ENCODE data around the gene ETHE1. TPM values are rescaled to one million over a fixed set of nuclear protein-coding genes. Genes with fewer than 3 reads are reported as not detected.

The ETHE1 gene
- polyA plus RNA-seq, 1 donor from 2014 or later, result 40.9 TPM

GRCh38 chr19:43489310-43489709 lies 37.7 kb downstream of the ETHE1 start:
- Histone ChIP-seq H3K4me3 (ENCODE audit: low read length) (no peak overlapping the region), H3K9me3 (ENCODE audit: low read length) (no peaks in the 10 kb centered on the region), H4K20me1 (ENCODE audit: insufficient read depth) (no peaks in the 10 kb centered on the region), H3K79me2 (replicated peaks; ENCODE audit: insufficient read depth, low read length) (no peaks in the 10 kb centered on the region), H2AFZ (ENCODE audit: low read depth, low read length) (no peak overlapping the region), H3K27ac (ENCODE audit: low read length) (no peak overlapping the region), H3K9ac (ENCODE audit: low read length) (no peak overlapping the region), H3K9me2 (ENCODE audit: insufficient read depth, low read length) (no peaks in the 10 kb centered on the region), H3F3A (ENCODE audit: insufficient read depth, low read length, poor library complexity, severe bottlenecking) (no peaks in the 10 kb centered on the region), H3K4me2 (ENCODE audit: low read length) (no peak overlapping the region), H3K27me3 (ENCODE audit: insufficient read depth, low read depth, low read length) (no peaks in the 10 kb centered on the region), H3K36me3 (ENCODE audit: insufficient read depth, low read length) (no peaks in the 10 kb centered on the region)
- no peak for TF ChIP-seq EP300 (conservative IDR thresholded peaks at IDR 0.05; ENCODE audit: poor library complexity, severe bottlenecking)
- TF ChIP-seq RAD21 (conservative IDR thresholded peaks at IDR 0.05), result no peak
- no peak for TF ChIP-seq EZH2 (IDR thresholded peaks at IDR 0.05; ENCODE audit: borderline replicate concordance, insufficient read depth, low read length, poor library complexity, severe bottlenecking)
- TF ChIP-seq REST (IDR thresholded peaks at IDR 0.05; ENCODE audit: borderline replicate concordance), result no peak
- TF ChIP-seq, protein P1, sequence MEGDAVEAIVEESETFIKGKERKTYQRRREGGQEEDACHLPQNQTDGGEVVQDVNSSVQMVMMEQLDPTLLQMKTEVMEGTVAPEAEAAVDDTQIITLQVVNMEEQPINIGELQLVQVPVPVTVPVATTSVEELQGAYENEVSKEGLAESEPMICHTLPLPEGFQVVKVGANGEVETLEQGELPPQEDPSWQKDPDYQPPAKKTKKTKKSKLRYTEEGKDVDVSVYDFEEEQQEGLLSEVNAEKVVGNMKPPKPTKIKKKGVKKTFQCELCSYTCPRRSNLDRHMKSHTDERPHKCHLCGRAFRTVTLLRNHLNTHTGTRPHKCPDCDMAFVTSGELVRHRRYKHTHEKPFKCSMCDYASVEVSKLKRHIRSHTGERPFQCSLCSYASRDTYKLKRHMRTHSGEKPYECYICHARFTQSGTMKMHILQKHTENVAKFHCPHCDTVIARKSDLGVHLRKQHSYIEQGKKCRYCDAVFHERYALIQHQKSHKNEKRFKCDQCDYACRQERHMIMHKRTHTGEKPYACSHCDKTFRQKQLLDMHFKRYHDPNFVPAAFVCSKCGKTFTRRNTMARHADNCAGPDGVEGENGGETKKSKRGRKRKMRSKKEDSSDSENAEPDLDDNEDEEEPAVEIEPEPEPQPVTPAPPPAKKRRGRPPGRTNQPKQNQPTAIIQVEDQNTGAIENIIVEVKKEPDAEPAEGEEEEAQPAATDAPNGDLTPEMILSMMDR (IDR thresholded peaks at IDR 0.05; ENCODE audit: poor library complexity, severe bottlenecking), result no peak
- no peak for TF ChIP-seq MXI1 (conservative IDR thresholded peaks at IDR 0.05; ENCODE audit: poor library complexity, severe bottlenecking)
- TF ChIP-seq TAF1 (IDR thresholded peaks at IDR 0.05; ENCODE audit: low read depth), result no peak
- TF ChIP-seq POLR2AphosphoS5 (IDR thresholded peaks at IDR 0.05), result no peak
- TF ChIP-seq SMC3 (conservative IDR thresholded peaks at IDR 0.05; ENCODE audit: poor library complexity), result no peak

DNA sequence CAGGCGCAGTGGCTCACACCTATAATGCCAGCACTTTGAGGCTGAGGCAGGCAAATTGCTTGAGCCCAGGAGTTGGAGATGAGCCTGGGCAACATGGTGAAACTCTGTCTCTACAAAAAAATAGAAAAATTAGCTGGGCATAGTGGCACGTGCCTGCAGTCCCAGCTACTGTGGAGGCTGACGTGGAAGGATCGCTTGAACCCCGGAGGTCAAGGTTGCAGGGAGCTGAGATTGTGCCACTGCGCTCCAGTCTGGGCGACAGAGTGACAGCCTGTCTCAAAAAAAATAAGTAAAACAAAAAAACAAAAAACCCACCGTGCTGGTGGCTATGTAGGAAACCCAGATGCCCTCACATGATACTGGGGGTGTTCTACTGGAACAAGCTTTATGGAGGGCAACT lies 38.8 kb downstream of the ETHE1 start:
- no peak overlapping the region for H3K4me3 ChIP-seq (ENCODE audit: low read length)
- no peaks in the 10 kb centered on the region for H3K27me3 ChIP-seq (ENCODE audit: insufficient read depth, low read depth, low read length)
- TF ChIP-seq SMC3 (conservative IDR thresholded peaks at IDR 0.05; ENCODE audit: poor library complexity) (no peak), MXI1 (conservative IDR thresholded peaks at IDR 0.05; ENCODE audit: poor library complexity, severe bottlenecking) (no peak), EZH2 (IDR thresholded peaks at IDR 0.05; ENCODE audit: borderline replicate concordance, insufficient read depth, low read length, poor library complexity, severe bottlenecking) (no peak), EP300 (conservative IDR thresholded peaks at IDR 0.05; ENCODE audit: poor library complexity, severe bottlenecking) (no peak), POLR2AphosphoS5 (IDR thresholded peaks at IDR 0.05) (no peak), TAF1 (IDR thresholded peaks at IDR 0.05; ENCODE audit: low read depth) (no peak), RAD21 (conservative IDR thresholded peaks at IDR 0.05) (no peak), REST (IDR thresholded peaks at IDR 0.05; ENCODE audit: borderline replicate concordance) (no peak)
- TF ChIP-seq, protein P1 (IDR thresholded peaks at IDR 0.05; ENCODE audit: poor library complexity, severe bottlenecking), result no peak
- H3K9ac ChIP-seq (ENCODE audit: low read length), result no peak overlapping the region
- no peaks in the 10 kb centered on the region for H4K20me1 ChIP-seq (ENCODE audit: insufficient read depth)
- no peaks in the 10 kb centered on the region for H3K36me3 ChIP-seq (ENCODE audit: insufficient read depth, low read length)
- H3K9me2 ChIP-seq (ENCODE audit: insufficient read depth, low read length), result no peaks in the 10 kb centered on the region
- no peak overlapping the region for H3K4me2 ChIP-seq (ENCODE audit: low read length)
- H3K9me3 ChIP-seq (ENCODE audit: low read length), result no peaks in the 10 kb centered on the region
- H3F3A ChIP-seq (ENCODE audit: insufficient read depth, low read length, poor library complexity, severe bottlenecking), result no peaks in the 10 kb centered on the region
- H2AFZ ChIP-seq (ENCODE audit: low read depth, low read length), result no peak overlapping the region
- H3K27ac ChIP-seq (ENCODE audit: low read length), result no peak overlapping the region
- no peaks in the 10 kb centered on the region for H3K79me2 ChIP-seq (replicated peaks; ENCODE audit: insufficient read depth, low read length)
